Glutamatergic neuron (in vitro differentiated cells): Measurements from ENCODE around the gene GPER1. TPM values are rescaled to one million over a fixed set of nuclear protein-coding genes. Genes with fewer than 3 reads are reported as not detected.

ENCODE experiments used
- DNase-seq: peaks from one replicate; pipeline ENCODE4 v3.0.0; 2022
- H3K27ac Mint-ChIP-seq: one replicate; pipeline ENCODE4 v1.8.0; 2020; ENCODE audit warnings: mild to moderate bottlenecking, mixed read lengths, inconsistent platforms; ENCODE audit not compliant: unreplicated experiment
- H3K27me3 Mint-ChIP-seq: one replicate; pipeline ENCODE4 v1.8.0; 2020; ENCODE audit warnings: mild to moderate bottlenecking, moderate library complexity, mixed read lengths, inconsistent platforms; ENCODE audit not compliant: unreplicated experiment
- H3K36me3 Mint-ChIP-seq: one replicate; pipeline ENCODE4 v1.8.0; 2020; ENCODE audit warnings: mild to moderate bottlenecking, mixed read lengths, inconsistent platforms; ENCODE audit not compliant: unreplicated experiment
- H3K4me1 Mint-ChIP-seq: one replicate; pipeline ENCODE4 v1.8.0; 2020; ENCODE audit warnings: mild to moderate bottlenecking, low read depth, mixed read lengths, inconsistent platforms; ENCODE audit not compliant: unreplicated experiment
- H3K4me3 Mint-ChIP-seq: one replicate; pipeline ENCODE4 v1.8.0; 2020; ENCODE audit warnings: mild to moderate bottlenecking, mixed read lengths, inconsistent platforms; ENCODE audit not compliant: unreplicated experiment
- H3K9me3 Mint-ChIP-seq: one replicate; pipeline ENCODE4 v1.8.0; 2020; ENCODE audit warnings: mild to moderate bottlenecking, moderate library complexity, mixed read lengths, inconsistent platforms; ENCODE audit not compliant: unreplicated experiment
- total RNA-seq: library from RNA; stranded (reverse); fragmentation: NEBNext Ultra II Directional; extraction: Animal tissue kit (Norgen Biotek cat#: 25700); gene quantifications from one replicate; pipeline ENCODE4 v1.2.1, GENCODE V29; 2021; ENCODE audit not compliant: unreplicated experiment
- TF ChIP-seq, protein P1 (sequence below): fragments of 200-600 bp; sonication (generic); IDR thresholded peaks from one replicate; pipeline ENCODE4 v1.5.0; 2021; ENCODE audit not compliant: partially characterized antibody, unreplicated experiment

GPER1 gene
- total RNA-seq, 1 donor from 2014 or later = 0.59 TPM

DNA sequence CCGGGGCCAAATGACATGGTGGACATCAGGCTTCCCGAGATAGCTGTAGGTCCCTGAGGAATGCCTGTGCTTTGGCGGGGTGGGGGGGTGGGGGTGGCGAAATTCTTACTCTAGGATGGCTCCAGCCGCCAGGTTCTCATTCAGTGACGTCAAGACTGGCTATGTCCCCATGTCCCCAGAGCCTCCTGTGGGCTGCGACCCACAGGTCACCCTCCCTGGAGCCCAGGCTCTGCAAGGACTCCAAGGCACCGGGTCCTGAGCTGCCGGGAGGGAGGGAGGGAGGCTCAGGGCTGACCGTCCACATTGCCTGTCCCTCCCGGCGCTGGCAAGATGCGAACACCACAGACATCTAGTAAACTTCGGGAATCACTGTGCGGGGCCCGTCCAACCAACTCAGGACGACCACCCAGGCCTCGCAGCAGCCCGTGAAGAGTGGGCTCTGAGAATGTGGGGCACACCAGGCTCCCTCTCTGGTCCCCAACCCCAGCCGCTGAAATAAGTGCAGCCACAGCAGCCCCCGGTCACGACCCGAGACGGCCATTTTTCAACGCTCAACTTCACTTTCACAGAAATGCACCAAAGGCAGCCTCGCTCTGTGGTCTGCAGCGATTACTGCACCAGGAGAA, 31.0 kb upstream of the GPER1 start:
- Mint-ChIP-seq H3K9me3 (peaks cover 2% of the 10 kb centered on the region), H3K27ac (no peak overlapping the region), H3K4me3 (no peak overlapping the region), H3K4me1 (peaks cover 9% of the 10 kb centered on the region), H3K27me3 (peaks cover 5% of the 10 kb centered on the region), H3K36me3 (no peaks in the 10 kb centered on the region)
- DNase-seq = no peak
- TF ChIP-seq, protein P1, sequence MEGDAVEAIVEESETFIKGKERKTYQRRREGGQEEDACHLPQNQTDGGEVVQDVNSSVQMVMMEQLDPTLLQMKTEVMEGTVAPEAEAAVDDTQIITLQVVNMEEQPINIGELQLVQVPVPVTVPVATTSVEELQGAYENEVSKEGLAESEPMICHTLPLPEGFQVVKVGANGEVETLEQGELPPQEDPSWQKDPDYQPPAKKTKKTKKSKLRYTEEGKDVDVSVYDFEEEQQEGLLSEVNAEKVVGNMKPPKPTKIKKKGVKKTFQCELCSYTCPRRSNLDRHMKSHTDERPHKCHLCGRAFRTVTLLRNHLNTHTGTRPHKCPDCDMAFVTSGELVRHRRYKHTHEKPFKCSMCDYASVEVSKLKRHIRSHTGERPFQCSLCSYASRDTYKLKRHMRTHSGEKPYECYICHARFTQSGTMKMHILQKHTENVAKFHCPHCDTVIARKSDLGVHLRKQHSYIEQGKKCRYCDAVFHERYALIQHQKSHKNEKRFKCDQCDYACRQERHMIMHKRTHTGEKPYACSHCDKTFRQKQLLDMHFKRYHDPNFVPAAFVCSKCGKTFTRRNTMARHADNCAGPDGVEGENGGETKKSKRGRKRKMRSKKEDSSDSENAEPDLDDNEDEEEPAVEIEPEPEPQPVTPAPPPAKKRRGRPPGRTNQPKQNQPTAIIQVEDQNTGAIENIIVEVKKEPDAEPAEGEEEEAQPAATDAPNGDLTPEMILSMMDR = no peak

DNA sequence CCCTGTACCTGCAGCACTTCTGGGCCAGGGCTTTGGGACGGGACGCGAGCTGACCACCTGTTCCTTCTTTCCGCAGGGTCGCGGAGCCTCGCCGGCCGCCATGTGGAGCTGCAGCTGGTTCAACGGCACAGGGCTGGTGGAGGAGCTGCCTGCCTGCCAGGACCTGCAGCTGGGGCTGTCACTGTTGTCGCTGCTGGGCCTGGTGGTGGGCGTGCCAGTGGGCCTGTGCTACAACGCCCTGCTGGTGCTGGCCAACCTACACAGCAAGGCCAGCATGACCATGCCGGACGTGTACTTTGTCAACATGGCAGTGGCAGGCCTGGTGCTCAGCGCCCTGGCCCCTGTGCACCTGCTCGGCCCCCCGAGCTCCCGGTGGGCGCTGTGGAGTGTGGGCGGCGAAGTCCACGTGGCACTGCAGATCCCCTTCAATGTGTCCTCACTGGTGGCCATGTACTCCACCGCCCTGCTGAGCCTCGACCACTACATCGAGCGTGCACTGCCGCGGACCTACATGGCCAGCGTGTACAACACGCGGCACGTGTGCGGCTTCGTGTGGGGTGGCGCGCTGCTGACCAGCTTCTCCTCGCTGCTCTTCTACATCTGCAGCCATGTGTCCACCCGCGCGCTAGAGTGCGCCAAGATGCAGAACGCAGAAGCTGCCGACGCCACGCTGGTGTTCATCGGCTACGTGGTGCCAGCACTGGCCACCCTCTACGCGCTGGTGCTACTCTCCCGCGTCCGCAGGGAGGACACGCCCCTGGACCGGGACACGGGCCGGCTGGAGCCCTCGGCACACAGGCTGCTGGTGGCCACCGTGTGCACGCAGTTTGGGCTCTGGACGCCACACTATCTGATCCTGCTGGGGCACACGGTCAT, 30.3 kb upstream of the GPER1 start:
- DNase-seq = no peak
- Mint-ChIP-seq H3K4me3 (no peak overlapping the region), H3K9me3 (peaks cover 2% of the 10 kb centered on the region), H3K27ac (no peak overlapping the region), H3K36me3 (no peaks in the 10 kb centered on the region), H3K4me1 (peaks cover 9% of the 10 kb centered on the region), H3K27me3 (peaks cover 5% of the 10 kb centered on the region)
- TF ChIP-seq, protein P1 = no peak

DNA sequence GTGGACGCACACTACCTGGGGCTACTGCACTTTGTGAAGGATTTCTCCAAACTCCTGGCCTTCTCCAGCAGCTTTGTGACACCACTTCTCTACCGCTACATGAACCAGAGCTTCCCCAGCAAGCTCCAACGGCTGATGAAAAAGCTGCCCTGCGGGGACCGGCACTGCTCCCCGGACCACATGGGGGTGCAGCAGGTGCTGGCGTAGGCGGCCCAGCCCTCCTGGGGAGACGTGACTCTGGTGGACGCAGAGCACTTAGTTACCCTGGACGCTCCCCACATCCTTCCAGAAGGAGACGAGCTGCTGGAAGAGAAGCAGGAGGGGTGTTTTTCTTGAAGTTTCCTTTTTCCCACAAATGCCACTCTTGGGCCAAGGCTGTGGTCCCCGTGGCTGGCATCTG, 29.6 kb upstream of the GPER1 start:
- Mint-ChIP-seq H3K4me1 (peaks cover 9% of the 10 kb centered on the region), H3K27me3 (peaks cover 6% of the 10 kb centered on the region), H3K9me3 (peaks cover 6% of the 10 kb centered on the region), H3K4me3 (no peak overlapping the region), H3K27ac (peak overlapping the region; percentile 64), H3K36me3 (no peaks in the 10 kb centered on the region)
- no peak for DNase-seq
- TF ChIP-seq, protein P1 = no peak

DNA sequence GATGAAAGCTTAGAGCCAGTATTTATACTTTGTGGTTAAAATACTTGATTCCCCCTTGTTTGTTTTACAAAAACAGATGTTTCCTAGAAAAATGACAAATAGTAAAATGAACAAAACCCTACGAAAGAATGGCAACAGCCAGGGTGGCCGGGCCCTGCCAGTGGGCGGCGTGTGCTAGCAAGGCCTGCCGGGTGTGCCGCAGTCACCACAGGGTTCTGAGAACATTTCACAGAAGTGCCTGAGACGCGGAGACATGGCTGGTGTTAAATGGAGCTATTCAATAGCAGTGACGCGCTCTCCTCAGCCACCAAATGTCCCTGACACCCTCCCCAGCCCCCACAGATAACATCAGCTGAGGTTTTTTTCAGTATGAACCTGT, 29.1 kb upstream of the GPER1 start:
- TF ChIP-seq, protein P1 = no peak
- peaks cover 7% of the 10 kb centered on the region for H3K9me3 Mint-ChIP-seq
- peak overlapping the region; percentile 34 for H3K4me3 Mint-ChIP-seq
- H3K27ac Mint-ChIP-seq = peak overlapping the region; percentile 64
- peaks cover 12% of the 10 kb centered on the region for H3K4me1 Mint-ChIP-seq
- peaks cover 10% of the 10 kb centered on the region for H3K27me3 Mint-ChIP-seq
- no peak for DNase-seq
- H3K36me3 Mint-ChIP-seq = no peaks in the 10 kb centered on the region
